IgD-negative memory B cell (primary cell): ENCODE data around the gene IL16. TPM values are rescaled to one million over a fixed set of nuclear protein-coding genes. Genes with fewer than 3 reads are reported as not detected.

Experiments used
- H3K27ac Mint-ChIP-seq, 3 donors: one replicate each; pipeline ENCODE4 v1.8.0; 2020 to 2022; ENCODE audit warnings: mild to moderate bottlenecking in 3 of 3, mixed read lengths in 3 of 3, moderate library complexity in 1 of 3
- H3K27me3 Mint-ChIP-seq: one replicate; pipeline ENCODE4 v1.8.0; 2021; ENCODE audit warnings: mixed read lengths
- H3K36me3 Mint-ChIP-seq: one replicate; pipeline ENCODE4 v1.8.0; 2020; ENCODE audit warnings: mild to moderate bottlenecking, mixed read lengths
- H3K4me1 Mint-ChIP-seq, 3 donors: one replicate each; pipeline ENCODE4 v1.8.0; 2020 to 2022; ENCODE audit warnings: mixed read lengths in 3 of 3, mild to moderate bottlenecking in 1 of 3
- H3K4me3 Mint-ChIP-seq, 4 donors: one replicate each; pipeline ENCODE4 v1.8.0; 2020 to 2022; ENCODE audit warnings: mild to moderate bottlenecking in 4 of 4, mixed read lengths in 4 of 4, moderate library complexity in 3 of 4
- H3K9me3 Mint-ChIP-seq, 3 donors: one replicate each; pipeline ENCODE4 v1.8.0; 2020 to 2021; ENCODE audit warnings: mixed read lengths in 3 of 3, mild to moderate bottlenecking in 1 of 3
- polyA plus RNA-seq: library from polyadenylated mRNA; unstranded; fragments of 300-500 nt; fragmentation: Illumina TruSeq; gene quantifications from one replicate; pipeline ENCODE4 v1.2.3, GENCODE V29; 2021

Gene IL16
- polyA plus RNA-seq, 1 donor from 2014 or later: 301 TPM

DNA sequence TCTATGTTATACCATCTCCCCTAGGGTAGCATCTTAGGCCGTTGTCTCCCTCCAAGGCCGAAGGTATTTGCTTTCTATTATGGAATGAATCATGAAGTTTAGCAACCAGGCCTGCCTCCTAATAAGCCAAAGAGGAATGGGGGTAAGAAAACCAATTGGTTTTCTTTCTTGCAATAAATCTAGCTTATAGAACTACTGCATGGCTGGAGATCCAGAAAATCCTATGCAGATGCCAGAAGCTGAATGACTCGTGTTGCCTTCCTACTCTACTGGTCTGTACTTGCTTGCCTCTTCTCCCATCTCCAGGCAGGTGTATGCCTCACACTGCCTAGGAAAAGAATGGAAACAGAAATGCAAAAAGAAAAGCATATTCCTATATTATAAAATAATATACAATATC lies 31.1 kb upstream of the IL16 start:
- no peaks in the 10 kb centered on the region for H3K36me3 Mint-ChIP-seq
- no peak overlapping the region for H3K27ac Mint-ChIP-seq
- peaks cover 17% of the 10 kb centered on the region for H3K27me3 Mint-ChIP-seq
- peaks cover 3 to 14% (median 7%) of the 10 kb centered on the region in 3 donors for H3K4me1 Mint-ChIP-seq
- H3K9me3 Mint-ChIP-seq: peaks cover 0 to 2% (median 0%) of the 10 kb centered on the region in 3 donors
- H3K4me3 Mint-ChIP-seq: no peak overlapping the region

DNA sequence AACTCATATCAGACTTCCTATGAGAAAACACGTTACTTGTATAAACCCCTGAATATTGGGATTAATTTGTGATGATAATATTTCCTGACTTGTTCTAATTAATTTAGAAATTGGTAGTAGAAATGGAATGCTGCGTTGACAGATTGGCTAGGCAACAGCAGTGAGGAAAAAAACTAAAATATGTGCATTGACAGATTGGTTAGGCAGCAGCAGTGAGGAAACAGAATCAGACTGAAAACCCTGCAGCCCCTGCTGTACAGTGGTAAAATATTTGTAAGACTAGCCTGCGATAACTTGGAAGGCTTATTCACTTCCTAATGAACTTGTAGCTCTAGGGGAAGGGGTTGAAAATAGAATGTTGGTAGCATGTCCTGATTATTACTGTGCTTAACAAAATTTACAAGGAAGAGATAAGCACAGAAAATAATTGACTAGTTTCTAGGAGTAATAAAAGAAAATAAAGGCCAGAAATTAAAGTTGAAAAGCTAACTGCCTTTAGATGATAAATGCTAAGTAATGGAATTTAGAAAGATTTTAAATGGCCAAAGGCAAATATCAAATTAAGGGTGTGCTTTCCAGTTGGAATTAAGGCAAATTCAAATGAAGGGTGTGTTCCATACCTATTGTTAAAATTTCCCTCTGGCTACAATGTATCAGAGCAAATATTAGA lies 29.9 kb upstream of the IL16 start:
- Mint-ChIP-seq H3K27ac (no peak overlapping the region), H3K27me3 (peaks cover 11% of the 10 kb centered on the region), H3K36me3 (no peaks in the 10 kb centered on the region), H3K4me3 (no peak overlapping the region), H3K9me3 (peaks cover 0 to 4% (median 0%) of the 10 kb centered on the region in 3 donors), H3K4me1 (peaks cover 0 to 7% (median 6%) of the 10 kb centered on the region in 3 donors)

DNA sequence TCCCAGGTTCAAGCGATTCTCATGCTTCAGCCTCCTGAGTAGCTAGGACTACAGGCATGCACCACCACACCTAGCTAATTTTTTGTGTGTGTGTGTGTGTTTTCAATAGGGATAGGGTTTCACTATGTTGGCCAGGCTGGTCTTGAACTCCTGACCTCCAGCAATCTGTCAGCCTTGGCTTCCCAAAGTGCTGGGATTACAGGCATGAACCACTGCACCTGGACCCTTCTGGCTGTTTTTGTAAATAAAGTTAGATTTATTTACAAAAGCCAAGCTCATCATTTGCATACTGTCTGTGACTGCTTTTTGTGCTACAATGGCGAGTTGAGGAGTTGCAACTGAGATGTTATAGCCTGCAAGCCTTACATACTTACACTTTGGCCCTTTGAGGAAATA lies 28.6 kb upstream of the IL16 start:
- Mint-ChIP-seq H3K4me1 (no peaks in the 10 kb centered on the region), H3K27me3 (peaks cover 9% of the 10 kb centered on the region), H3K4me3 (no peak overlapping the region), H3K36me3 (no peaks in the 10 kb centered on the region), H3K9me3 (peaks cover 0 to 4% (median 0%) of the 10 kb centered on the region in 3 donors), H3K27ac (no peak overlapping the region)

DNA sequence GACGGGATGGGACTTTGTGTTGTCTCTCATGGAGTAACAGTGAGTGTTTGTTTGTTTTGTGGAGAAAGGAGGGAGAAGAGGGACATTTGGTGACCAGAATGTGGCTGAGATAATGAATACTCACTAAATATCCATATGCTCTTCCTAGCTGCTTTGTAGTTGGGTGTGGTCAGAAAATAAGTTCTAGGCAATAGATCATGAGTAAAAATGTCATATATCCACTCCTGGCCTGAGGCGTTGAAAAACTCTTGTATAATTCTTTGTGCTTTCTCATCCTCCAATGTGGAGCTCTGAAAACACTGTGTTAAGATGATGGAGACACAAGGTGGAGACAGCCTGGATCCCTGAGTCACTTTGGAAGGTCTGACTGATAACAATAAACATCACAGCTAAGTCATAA lies 28.0 kb upstream of the IL16 start:
- no peak overlapping the region for H3K4me3 Mint-ChIP-seq
- no peaks in the 10 kb centered on the region for H3K36me3 Mint-ChIP-seq
- H3K4me1 Mint-ChIP-seq: no peaks in the 10 kb centered on the region
- peaks cover 9% of the 10 kb centered on the region for H3K27me3 Mint-ChIP-seq
- H3K9me3 Mint-ChIP-seq: peaks cover 0 to 4% (median 0%) of the 10 kb centered on the region in 3 donors
- no peak overlapping the region for H3K27ac Mint-ChIP-seq

DNA sequence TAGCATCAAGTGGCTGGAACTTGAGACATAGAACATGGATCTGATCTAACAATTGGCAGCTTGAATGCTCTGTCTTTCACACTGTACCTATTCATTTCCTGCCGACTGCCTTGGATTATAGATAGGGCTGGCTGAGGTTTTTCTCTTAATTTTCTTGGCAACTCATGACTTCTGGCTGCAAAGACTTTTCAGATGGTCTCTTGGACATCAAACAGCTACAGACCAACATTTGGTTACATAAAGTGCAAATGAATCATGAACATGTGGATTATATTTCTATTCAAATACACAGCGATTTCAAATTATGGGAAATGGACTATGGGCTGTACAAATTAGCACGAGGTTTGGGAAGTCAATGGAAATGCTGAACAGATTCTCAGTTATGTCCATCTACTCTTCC lies 26.2 kb upstream of the IL16 start:
- Mint-ChIP-seq H3K27ac (no peak overlapping the region), H3K36me3 (no peaks in the 10 kb centered on the region), H3K4me3 (no peak overlapping the region), H3K4me1 (no peaks in the 10 kb centered on the region), H3K9me3 (peaks cover 0 to 4% (median 0%) of the 10 kb centered on the region in 3 donors), H3K27me3 (peaks cover 7% of the 10 kb centered on the region)

DNA sequence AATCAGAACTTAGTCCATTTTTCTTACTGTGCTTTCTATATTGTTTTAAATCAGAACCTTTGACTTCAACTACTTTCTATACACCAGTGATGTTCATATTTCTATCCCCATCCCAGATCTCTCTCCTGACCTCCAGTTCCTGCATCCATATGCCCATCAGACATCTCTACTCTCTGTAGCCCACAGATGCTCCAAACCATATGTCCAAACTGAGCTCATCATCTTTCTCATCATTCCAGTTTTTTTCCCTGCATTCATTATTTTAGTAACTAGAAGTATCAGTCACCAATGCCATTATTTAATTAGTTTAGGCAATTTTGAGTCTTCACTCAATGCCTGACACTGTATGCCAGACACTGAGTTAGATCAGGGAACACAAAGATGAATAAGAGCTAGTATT lies 25.4 kb upstream of the IL16 start:
- Mint-ChIP-seq H3K36me3 (no peaks in the 10 kb centered on the region), H3K4me3 (no peak overlapping the region), H3K27ac (no peak overlapping the region), H3K27me3 (peaks cover 7% of the 10 kb centered on the region), H3K9me3 (peaks cover 0 to 4% (median 0%) of the 10 kb centered on the region in 3 donors), H3K4me1 (no peaks in the 10 kb centered on the region)

DNA sequence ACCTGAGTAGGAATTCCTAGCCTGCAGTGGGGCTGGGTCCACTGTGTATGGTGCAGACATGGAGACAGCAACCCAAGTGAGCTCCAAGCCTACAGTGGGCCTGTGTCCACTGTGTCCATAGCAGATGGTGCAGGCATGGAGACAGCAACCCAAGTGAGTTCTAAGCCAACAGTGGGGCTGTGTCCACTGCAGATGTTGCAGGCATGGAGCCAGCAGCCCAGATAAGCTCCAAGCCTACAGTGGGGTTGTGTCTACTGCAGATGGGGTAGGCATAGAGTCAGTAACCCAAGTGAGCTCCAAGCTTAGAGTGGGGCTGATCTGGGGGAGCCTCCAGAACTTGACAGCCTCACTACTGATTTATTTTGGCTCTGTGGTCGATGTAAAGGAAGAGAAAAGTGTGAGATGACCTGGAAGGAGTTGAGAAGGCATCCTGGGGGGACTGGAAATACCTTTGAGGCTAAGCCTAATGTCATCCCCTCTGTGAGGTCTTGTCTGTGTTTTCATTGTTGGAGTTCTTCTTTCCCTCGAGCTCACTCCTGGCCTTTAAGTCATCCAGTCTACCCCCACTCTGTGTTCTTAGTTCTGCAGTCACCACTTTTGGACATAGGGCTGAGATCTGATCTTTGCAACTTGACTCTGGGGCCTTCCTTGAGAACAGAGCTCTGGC lies 22.4 kb upstream of the IL16 start:
- H3K4me3 Mint-ChIP-seq: no peak overlapping the region
- no peaks in the 10 kb centered on the region for H3K4me1 Mint-ChIP-seq
- H3K27me3 Mint-ChIP-seq: peaks cover 7% of the 10 kb centered on the region
- H3K36me3 Mint-ChIP-seq: no peaks in the 10 kb centered on the region
- H3K9me3 Mint-ChIP-seq: peaks cover 0 to 2% (median 0%) of the 10 kb centered on the region in 3 donors
- no peak overlapping the region for H3K27ac Mint-ChIP-seq

DNA sequence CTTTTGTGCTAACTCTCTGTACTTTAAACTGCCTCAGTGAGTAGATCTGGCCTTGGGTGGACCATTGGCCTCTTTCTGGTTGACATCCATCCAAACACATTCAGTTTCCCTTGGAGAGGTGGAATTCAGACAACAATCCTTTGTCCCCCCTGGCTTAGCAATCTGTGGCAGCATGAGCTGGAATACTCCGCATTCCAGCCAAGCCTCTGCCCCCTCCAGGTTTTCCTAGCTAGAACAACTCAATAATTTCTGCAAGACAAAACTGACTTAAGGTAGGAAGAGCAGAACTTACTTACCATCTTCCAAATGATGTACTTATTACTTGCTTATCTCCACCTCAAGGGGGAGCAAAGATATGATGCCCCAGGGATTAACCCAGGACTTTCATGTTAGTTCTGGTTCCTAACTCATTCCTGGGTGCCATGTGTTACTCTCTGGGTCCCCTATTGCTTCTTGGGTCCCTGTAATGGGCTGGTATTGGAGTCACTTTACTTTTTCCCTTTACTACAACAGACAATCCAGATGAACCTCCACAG lies 21.8 kb upstream of the IL16 start:
- H3K4me3 Mint-ChIP-seq: no peak overlapping the region
- H3K27ac Mint-ChIP-seq: no peak overlapping the region
- H3K27me3 Mint-ChIP-seq: peaks cover 7% of the 10 kb centered on the region
- H3K36me3 Mint-ChIP-seq: no peaks in the 10 kb centered on the region
- H3K4me1 Mint-ChIP-seq: no peaks in the 10 kb centered on the region
- H3K9me3 Mint-ChIP-seq: peaks cover 0 to 2% (median 0%) of the 10 kb centered on the region in 3 donors

DNA sequence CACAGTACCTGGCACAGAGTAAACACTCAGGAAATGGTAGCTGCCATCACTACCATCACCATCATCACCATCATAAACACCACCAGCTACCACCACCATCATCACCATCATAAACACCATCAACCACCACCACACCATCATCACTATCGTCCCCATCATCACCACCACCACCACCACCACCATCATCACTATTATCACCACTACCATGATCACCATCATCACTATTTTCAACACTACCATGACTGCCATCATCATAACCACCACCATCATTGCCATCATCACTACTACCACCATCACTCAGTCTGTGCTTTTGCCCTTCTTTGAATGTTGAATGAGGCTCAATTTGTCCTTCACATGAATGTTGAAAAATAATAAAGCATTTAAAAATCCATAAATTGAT lies 21.2 kb upstream of the IL16 start:
- Mint-ChIP-seq H3K4me3 (no peak overlapping the region), H3K4me1 (no peaks in the 10 kb centered on the region)

DNA sequence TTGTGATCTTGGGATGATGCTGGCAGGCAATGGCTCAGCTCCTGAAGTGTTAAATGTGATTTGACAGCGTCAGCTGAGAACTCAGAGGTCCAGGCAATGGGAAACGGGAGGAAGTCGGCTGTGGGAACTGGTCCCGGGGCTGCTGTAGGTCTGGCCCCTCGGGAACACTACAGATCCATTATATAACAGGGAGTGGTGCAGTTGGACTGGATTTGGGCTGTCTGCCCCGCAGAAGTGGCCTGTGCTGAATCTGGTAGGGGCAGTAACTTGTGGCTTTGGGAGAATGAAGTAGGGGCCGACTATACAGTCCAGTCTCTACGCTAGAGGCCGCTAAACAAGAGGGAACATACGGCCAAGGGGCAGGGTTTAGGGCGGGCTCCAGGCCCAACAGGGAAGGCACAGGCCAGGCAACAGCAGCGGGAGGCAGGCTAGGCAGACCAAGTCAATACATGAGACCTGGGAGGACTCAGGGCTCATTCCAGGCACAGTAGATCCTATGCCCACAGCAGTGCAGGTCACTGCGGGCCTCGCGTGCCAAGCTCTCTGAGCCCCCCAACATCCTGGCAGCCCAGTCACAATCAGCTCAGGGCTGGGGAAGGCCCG lies 20.3 kb upstream of the IL16 start:
- Mint-ChIP-seq H3K4me1 (no peaks in the 10 kb centered on the region), H3K36me3 (no peaks in the 10 kb centered on the region), H3K27me3 (peaks cover 7% of the 10 kb centered on the region), H3K9me3 (peaks cover 0 to 3% (median 0%) of the 10 kb centered on the region in 3 donors), H3K27ac (peak overlapping the region in 1 of 3 donors; percentile 50), H3K4me3 (no peak overlapping the region)

More for the DNA sequence above, 21.2 kb upstream of the IL16 start:
- Mint-ChIP-seq H3K27me3 (peaks cover 4% of the 10 kb centered on the region), H3K36me3 (no peaks in the 10 kb centered on the region), H3K27ac (no peak overlapping the region), H3K9me3 (peaks cover 0 to 3% (median 2%) of the 10 kb centered on the region in 3 donors)

DNA sequence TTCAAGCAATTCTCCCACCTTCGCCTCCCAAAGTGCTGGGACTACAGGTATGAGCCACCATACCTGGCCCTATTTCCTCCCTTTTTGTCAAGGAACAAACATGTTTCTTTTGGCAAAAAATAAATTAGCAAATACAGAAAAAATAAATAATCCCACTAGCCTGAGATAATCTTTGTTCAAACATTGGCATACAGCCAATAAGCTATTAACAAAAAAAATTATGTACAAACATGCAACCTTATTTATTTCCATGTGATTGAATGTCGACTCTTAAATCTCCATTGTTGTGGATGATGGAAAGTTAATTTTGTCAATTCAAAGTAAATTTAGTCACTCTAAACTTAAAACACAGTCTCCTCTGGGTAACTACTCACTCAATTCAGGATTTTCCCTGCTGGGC lies 18.3 kb upstream of the IL16 start:
- Mint-ChIP-seq H3K36me3 (no peaks in the 10 kb centered on the region), H3K4me3 (no peak overlapping the region), H3K9me3 (peaks cover 0 to 3% (median 0%) of the 10 kb centered on the region in 3 donors), H3K27me3 (peaks cover 13% of the 10 kb centered on the region), H3K27ac (no peak overlapping the region), H3K4me1 (no peaks in the 10 kb centered on the region)

DNA sequence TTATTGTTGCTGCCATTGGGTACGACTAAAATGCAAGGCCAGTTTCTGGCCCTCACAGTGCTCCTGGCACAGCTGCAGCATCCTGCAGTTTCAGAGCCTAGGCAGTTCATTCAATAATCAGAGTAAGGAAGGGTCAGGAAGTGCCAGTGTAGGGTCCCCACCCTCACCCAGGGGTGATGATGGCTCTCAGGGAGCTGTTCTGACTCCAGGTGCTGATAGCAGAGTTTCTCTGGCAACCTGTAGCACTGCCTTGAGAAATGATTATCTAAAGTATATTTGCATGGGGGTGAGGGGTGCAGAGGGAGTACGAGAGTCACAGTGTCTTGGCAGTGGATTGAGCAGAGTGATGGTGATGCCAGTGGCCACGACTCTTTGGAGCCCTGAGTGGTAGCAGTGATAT lies 15.5 kb upstream of the IL16 start:
- H3K4me1 Mint-ChIP-seq: no peaks in the 10 kb centered on the region
- H3K36me3 Mint-ChIP-seq: peaks cover 4% of the 10 kb centered on the region
- H3K4me3 Mint-ChIP-seq: no peak overlapping the region
- H3K27ac Mint-ChIP-seq: peak overlapping the region in 1 of 3 donors; percentile 80
- H3K27me3 Mint-ChIP-seq: peaks cover 19% of the 10 kb centered on the region
- peaks cover 0 to 3% (median 0%) of the 10 kb centered on the region in 3 donors for H3K9me3 Mint-ChIP-seq

DNA sequence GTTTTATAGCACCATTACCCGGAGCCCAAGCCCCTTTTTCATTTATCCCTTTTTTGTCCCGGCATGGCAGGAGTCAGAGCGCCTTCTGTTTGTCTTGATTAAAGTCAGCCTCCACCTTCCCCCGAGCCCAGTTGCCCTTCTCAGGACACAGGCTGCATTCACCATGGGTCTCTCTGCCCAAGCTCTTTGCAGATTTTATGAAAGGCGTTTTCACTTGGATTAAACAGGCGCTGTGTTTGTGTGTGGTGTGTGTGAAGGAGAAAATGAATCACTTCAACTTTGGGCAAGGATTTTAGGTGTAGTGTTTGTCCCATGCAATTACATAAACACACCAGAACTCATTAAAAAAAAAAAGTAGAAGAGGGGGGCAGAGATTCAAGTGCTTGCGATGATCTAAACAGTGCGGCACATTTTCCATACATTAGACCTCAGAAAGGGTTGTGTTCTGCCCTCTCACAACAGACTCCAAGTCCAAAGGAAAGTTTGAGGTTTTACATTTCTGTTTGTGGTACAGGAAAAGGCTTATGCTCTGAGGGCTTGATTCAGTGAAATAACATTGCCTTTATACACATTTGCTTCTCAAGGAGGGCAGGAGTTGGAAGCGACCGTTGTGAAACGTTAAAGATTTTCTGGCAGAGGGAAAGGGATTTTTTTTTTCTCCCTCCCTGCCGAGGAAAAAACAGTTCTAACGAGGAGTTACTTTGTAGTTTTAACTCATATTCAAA lies 14.5 kb upstream of the IL16 start:
- peaks cover 19% of the 10 kb centered on the region for H3K27me3 Mint-ChIP-seq
- no peaks in the 10 kb centered on the region for H3K4me1 Mint-ChIP-seq
- H3K4me3 Mint-ChIP-seq: no peak overlapping the region
- H3K27ac Mint-ChIP-seq: no peak overlapping the region
- peaks cover 0 to 3% (median 0%) of the 10 kb centered on the region in 3 donors for H3K9me3 Mint-ChIP-seq
- H3K36me3 Mint-ChIP-seq: peaks cover 4% of the 10 kb centered on the region

DNA sequence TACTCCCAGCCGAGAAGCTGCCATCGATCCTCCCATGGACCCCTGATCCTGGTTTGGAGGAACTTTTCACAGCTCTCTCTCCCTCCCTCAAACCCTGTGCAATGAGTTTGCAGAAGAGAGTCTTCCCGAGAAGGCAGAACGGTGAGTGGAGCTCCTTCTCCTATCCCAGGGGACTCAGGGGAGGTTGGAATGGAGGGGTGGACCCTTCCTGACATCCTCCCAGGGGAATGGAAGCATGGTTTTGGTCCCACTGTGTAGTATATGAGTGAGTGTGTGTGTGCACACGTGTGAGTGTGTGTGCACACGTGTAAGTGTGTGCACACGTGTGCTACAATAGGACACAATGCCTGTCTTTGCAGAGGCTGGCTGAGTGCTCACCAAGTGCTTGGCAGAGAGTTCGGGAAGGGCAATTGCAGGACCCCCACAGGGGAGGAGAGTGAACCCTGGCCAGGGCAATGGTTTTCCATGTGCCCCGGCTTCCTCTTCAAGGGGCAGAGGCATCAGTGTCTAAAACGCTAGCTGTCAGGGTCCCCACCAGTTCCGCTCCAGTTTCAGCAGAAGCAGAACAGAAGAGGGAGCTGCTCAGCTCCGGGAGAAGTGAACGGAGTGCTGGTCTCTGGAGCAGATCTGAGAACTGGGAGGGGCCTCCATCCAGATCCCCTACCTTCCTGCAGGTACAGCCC lies 13.8 kb upstream of the IL16 start:
- peaks cover 0 to 3% (median 0%) of the 10 kb centered on the region in 3 donors for H3K9me3 Mint-ChIP-seq
- no peak overlapping the region for H3K4me3 Mint-ChIP-seq
- H3K27me3 Mint-ChIP-seq: peaks cover 19% of the 10 kb centered on the region
- no peaks in the 10 kb centered on the region for H3K4me1 Mint-ChIP-seq
- peaks cover 4% of the 10 kb centered on the region for H3K36me3 Mint-ChIP-seq
- H3K27ac Mint-ChIP-seq: no peak overlapping the region
